CD4-positive, alpha-beta T cell (primary cell): ENCODE data around the gene GALT. TPM values are rescaled to one million over a fixed set of nuclear protein-coding genes. Genes with fewer than 3 reads are reported as not detected.

Experiments
- ATAC-seq: fragments of 200-7000 bp; cut with Tn5 transposase; one replicate; pipeline ENCODE4 v1.10.0; 2022; ENCODE audit warnings: mild to moderate bottlenecking; ENCODE audit not compliant: poor library complexity
- CTCF ChIA-PET: fragments of 350-600 bp; sonication (Branson Sonifier 250); formaldehyde crosslinking; loops from one replicate; lab custom pipeline; 2021; ENCODE audit warnings: antibody characterized with exemption, inconsistent platforms; lab: Charles Lee
- POLR2A ChIA-PET: fragments of 350-600 bp; sonication (Branson Sonifier 250); formaldehyde crosslinking; loops from one replicate; lab custom pipeline; 2021; ENCODE audit warnings: antibody characterized with exemption, inconsistent platforms; lab: Charles Lee
- DNase-seq, 14 experiments: peaks; one replicate each; pipeline ENCODE4 v3.0.0-alpha.2; 2013 to 2020; ENCODE audit warnings: mixed read lengths in 2 of 14
- H3K27ac ChIP-seq, 2 donors: one replicate each; pipeline versions ENCODE4 v1.5.1 to v1.7.0; 2013; ENCODE audit warnings: low read length in 2 of 2, low read depth in 1 of 2, mild to moderate bottlenecking in 1 of 2
- H3K27me3 ChIP-seq, 2 experiments: 1 replicate in 1 of 2; 2 replicates in 1 of 2; pipeline versions ENCODE4 v1.6.1 to v1.7.0; 2013; ENCODE audit warnings: low read length in 2 of 2, control low read depth in 1 of 2, mild to moderate bottlenecking in 1 of 2, moderate library complexity in 1 of 2; ENCODE audit not compliant: insufficient read depth in 2 of 2, control insufficient read depth in 1 of 2
- H3K36me3 ChIP-seq: one replicate; pipeline ENCODE4 v1.6.1; 2013; ENCODE audit warnings: low read length, control low read depth; ENCODE audit not compliant: insufficient read depth
- H3K4me1 ChIP-seq: one replicate; pipeline ENCODE4 v1.6.1; 2013; ENCODE audit warnings: low read length, control low read depth; ENCODE audit not compliant: insufficient read depth
- H3K4me3 ChIP-seq: one replicate; pipeline ENCODE4 v1.5.1; 2013; ENCODE audit warnings: mild to moderate bottlenecking, low read length, moderate library complexity
- H3K9me3 ChIP-seq, 2 experiments: 1 replicate in 1 of 2; 2 replicates in 1 of 2; pipeline versions ENCODE4 v1.6.1 to v1.7.0; 2013; ENCODE audit warnings: low read length in 2 of 2, mild to moderate bottlenecking in 2 of 2, control low read depth in 1 of 2, moderate library complexity in 1 of 2; ENCODE audit not compliant: control insufficient read depth in 1 of 2, insufficient read depth in 1 of 2
- H3K27ac Mint-ChIP-seq: one replicate; pipeline ENCODE4 v1.8.0; 2020; ENCODE audit warnings: mixed read lengths
- H3K27me3 Mint-ChIP-seq: one replicate; pipeline ENCODE4 v1.8.0; 2021; ENCODE audit warnings: mixed read lengths
- H3K36me3 Mint-ChIP-seq: one replicate; pipeline ENCODE4 v1.8.0; 2021; ENCODE audit warnings: low read depth, mixed read lengths
- H3K4me1 Mint-ChIP-seq: one replicate; pipeline ENCODE4 v1.8.0; 2021; ENCODE audit warnings: low read depth, mixed read lengths
- H3K4me3 Mint-ChIP-seq: one replicate; pipeline ENCODE4 v1.8.0; 2020; ENCODE audit warnings: mild to moderate bottlenecking, mixed read lengths
- H3K9me3 Mint-ChIP-seq: one replicate; pipeline ENCODE4 v1.8.0; 2020; ENCODE audit warnings: mixed read lengths
- intact Hi-C, 2 experiments: fragments of 100-400 bp; cut with DNase I in 1 of 2; cut with micrococcal nuclease in 1 of 2; formaldehyde crosslinking; loops; one replicate each; pipeline versions ENCODE4 v1.15.1 to v1.9.0; 2023 to 2025; cut with DNase I, micrococcal nuclease
- total RNA-seq, 174 experiments: library from RNA in 2 of 174; stranded (reverse) in 2 of 174; gene quantifications; one replicate each; pipeline ENCODE4 v1.2.3 and lab custom pipeline; 2021 to 2026
- TF ChIP-seq, protein P1 (sequence below): fragments of 200-600 bp; IDR thresholded peaks from one replicate; pipeline ENCODE4 v1.8.0; 2022; ENCODE audit warnings: antibody characterized with exemption, mild to moderate bottlenecking

The GALT gene
- total RNA-seq, 2 experiments from 2014 or later = 115 TPM

DNA sequence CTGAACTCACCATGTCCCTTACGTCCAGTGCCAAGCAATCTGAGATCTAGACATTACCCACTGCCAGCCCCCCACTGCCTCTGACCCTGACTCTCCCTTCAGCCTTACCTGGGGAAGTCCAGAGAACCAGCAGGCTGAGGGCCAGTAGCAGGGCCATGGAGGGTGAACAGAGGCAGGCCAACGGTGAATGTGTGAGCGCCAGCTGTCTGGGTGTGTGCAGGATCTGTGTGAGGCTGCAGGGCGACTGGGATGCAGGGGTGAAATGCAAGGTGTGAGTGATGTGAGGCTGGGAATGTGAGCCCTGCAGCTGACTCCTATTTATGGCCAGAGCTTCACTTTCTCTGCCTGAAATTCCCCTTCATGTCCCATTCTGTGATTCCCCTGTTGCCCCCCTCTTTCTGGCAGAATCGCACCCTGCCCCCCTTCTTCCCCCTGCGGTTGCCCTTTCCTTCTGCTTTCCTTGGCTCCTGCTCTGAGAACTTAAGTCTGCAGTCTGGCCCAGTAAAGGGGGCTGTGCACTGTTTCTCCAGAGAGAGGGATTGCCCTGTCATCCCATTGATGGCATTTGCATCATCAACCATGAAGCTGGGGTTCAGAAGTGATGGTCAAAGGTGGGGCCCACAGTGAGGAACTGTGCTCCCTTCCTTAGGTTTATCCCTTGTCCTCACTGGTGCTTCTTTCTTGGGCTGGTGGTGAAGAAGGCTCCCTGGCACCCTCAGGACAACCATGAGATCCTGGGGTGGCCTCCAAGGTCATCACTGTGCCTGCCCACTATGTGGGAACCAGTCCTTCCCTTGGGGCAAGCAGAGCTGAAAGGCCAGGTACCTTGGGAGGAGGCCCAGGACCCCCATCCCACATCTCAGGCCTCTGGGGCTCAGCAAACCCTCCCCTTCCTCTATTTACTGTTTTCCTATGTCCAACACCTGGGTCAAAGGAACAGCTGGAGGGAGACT lies 44.8 kb downstream of the GALT start, which contains the start of gene CCL19:
CCL19 (minus strand) TSS at position 294 of the 953 bp plus-strand sequence; CDS start at position 157, 137 bp downstream.
- no peaks in the 10 kb centered on the region for H3K27me3 ChIP-seq
- Mint-ChIP-seq H3K9me3 (no peaks in the 10 kb centered on the region), H3K36me3 (no peaks in the 10 kb centered on the region), H3K4me3 (no peak within 1 kb of the TSS), H3K27me3 (no peaks in the 10 kb centered on the region), H3K4me1 (no peaks in the 10 kb centered on the region), H3K27ac (no peak within 1 kb of the TSS)
- TF ChIP-seq, protein P1, sequence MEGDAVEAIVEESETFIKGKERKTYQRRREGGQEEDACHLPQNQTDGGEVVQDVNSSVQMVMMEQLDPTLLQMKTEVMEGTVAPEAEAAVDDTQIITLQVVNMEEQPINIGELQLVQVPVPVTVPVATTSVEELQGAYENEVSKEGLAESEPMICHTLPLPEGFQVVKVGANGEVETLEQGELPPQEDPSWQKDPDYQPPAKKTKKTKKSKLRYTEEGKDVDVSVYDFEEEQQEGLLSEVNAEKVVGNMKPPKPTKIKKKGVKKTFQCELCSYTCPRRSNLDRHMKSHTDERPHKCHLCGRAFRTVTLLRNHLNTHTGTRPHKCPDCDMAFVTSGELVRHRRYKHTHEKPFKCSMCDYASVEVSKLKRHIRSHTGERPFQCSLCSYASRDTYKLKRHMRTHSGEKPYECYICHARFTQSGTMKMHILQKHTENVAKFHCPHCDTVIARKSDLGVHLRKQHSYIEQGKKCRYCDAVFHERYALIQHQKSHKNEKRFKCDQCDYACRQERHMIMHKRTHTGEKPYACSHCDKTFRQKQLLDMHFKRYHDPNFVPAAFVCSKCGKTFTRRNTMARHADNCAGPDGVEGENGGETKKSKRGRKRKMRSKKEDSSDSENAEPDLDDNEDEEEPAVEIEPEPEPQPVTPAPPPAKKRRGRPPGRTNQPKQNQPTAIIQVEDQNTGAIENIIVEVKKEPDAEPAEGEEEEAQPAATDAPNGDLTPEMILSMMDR = no peak
- no peaks in the 10 kb centered on the region for H3K36me3 ChIP-seq
- no peaks in the 10 kb centered on the region for H3K4me1 ChIP-seq
- ChIA-PET CTCF (interaction anchor here (1.5 kb wide), 1 partner anchor 11 kb away, joined by 6 read pairs; no protein-coding TSS in a partner anchor), POLR2A (no interaction called here)
- intact Hi-C loops = no loop called here
- DNase-seq = no peak
- ATAC-seq = no peak
- no peaks in the 10 kb centered on the region for H3K9me3 ChIP-seq
- no peak within 1 kb of the TSS for H3K27ac ChIP-seq
- H3K4me3 ChIP-seq = no peak within 1 kb of the TSS

DNA sequence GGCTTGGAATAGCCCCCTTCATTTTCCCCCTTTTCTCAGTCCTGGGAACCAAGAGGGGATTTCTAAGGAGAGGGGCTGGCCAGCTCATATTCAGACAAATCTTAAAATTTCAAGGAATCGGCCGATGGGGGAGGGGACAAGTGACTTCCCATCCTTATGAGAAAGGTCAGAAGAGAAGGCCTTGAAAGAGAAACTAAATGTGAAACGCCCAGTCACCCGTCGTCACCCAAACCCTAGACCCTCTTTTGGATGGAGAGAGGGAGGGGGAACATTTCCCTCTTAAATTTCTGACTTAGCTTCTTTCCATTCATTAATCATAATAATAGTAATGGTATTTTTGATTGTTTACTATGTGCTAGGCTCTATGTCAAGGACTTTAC lies 45.5 kb downstream of the GALT start:
- no peaks in the 10 kb centered on the region for H3K36me3 ChIP-seq
- no peaks in the 10 kb centered on the region for H3K27me3 ChIP-seq
- TF ChIP-seq, protein P1 = no peak
- CTCF ChIA-PET = interaction anchor here (1.5 kb wide), 1 partner anchor 11 kb away, joined by 6 read pairs; no protein-coding TSS in a partner anchor
- H3K9me3 ChIP-seq = no peaks in the 10 kb centered on the region
- Mint-ChIP-seq H3K4me3 (no peak overlapping the region), H3K27me3 (no peaks in the 10 kb centered on the region), H3K36me3 (no peaks in the 10 kb centered on the region), H3K4me1 (no peaks in the 10 kb centered on the region), H3K27ac (no peak overlapping the region), H3K9me3 (no peaks in the 10 kb centered on the region)
- ATAC-seq (no peak), DNase-seq (no peak)
- intact Hi-C loops = no loop called here
- no peaks in the 10 kb centered on the region for H3K4me1 ChIP-seq
- POLR2A ChIA-PET = no interaction called here
- no peak overlapping the region for H3K27ac ChIP-seq
- H3K4me3 ChIP-seq = no peak overlapping the region

DNA sequence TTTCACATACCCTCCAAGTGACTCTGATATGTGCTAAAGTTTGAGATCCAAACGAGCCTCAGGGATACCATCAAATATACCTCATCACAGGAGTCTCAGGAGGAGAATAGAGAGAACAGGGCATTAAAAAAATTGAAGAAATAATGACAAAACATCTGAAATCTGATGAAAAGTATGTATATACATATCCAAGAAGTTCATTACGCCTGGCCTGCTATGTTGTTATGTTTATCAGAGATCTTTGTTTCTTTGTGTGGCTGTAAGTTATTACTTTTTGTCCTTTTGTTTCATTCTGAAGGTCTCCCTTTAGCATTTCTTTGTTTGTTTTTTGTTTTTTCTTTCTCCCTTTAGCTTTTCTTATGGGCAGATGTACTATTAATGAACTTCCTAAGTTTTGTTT lies 47.1 kb downstream of the GALT start:
- TF ChIP-seq, protein P1 = no peak
- H3K36me3 ChIP-seq = no peaks in the 10 kb centered on the region
- intact Hi-C loops = no loop called here
- DNase-seq (no peak), ATAC-seq (no peak)
- no peak overlapping the region for H3K27ac ChIP-seq
- H3K9me3 ChIP-seq = no peaks in the 10 kb centered on the region
- Mint-ChIP-seq H3K27me3 (no peaks in the 10 kb centered on the region), H3K4me1 (no peaks in the 10 kb centered on the region), H3K27ac (no peak overlapping the region), H3K36me3 (no peaks in the 10 kb centered on the region), H3K4me3 (no peak overlapping the region), H3K9me3 (no peaks in the 10 kb centered on the region)
- H3K4me1 ChIP-seq = no peaks in the 10 kb centered on the region
- CTCF ChIA-PET = interaction anchor here (1.6 kb wide), 1 partner anchor 9 kb away, joined by 7 read pairs; no protein-coding TSS in a partner anchor
- no peaks in the 10 kb centered on the region for H3K27me3 ChIP-seq
- no peak overlapping the region for H3K4me3 ChIP-seq
- POLR2A ChIA-PET = no interaction called here
